ENCODE data around the gene TSPAN9. TPM values are rescaled to one million over a fixed set of nuclear protein-coding genes. Genes with fewer than 3 reads are reported as not detected.

The TSPAN9 gene
- total and polyA plus RNA-seq, 2 of the 4 experiments (the other 2 are of a cell fraction), result 17.7 to 39.1 TPM

GRCh38 chr12:3284405-3284804 lies 207.2 kb downstream of the TSPAN9 start:
- dilution Hi-C loops (cut with HindIII; ENCODE audit: low sequenced_read_pairs, unreplicated experiment) (no loop called here), intact Hi-C loops (cut with micrococcal nuclease) (no loop called here), in situ Hi-C loops (cut with MboI; ENCODE audit: low sequenced_read_pairs) (no loop called here)
- Histone ChIP-seq H3K14ac (replicated peaks; ENCODE audit: low read depth, low read length) (no peak overlapping the region), H4K5ac (ENCODE audit: low read depth, low read length) (no peak overlapping the region), H2BK15ac (ENCODE audit: low read depth, low read length) (no peak overlapping the region), H3K56ac (ENCODE audit: extremely low read depth, insufficient read depth, low read length) (no peak overlapping the region), H3K4me3 (ENCODE audit: insufficient read depth, low read depth, low read length) (no peak overlapping the region), H3K36me3 (ENCODE audit: control insufficient read depth, insufficient read depth, low read length) (peaks cover 8% of the 10 kb centered on the region; the same call in 1 of the 2 replicates), H3K4ac (ENCODE audit: low read depth, low read length) (no peak overlapping the region), H3K9ac (ENCODE audit: low read depth, low read length) (no peak overlapping the region), H3K9me3 (ENCODE audit: control insufficient read depth, insufficient read depth, low read length) (no peaks in the 10 kb centered on the region), H4K20me1 (ENCODE audit: insufficient read depth, low read length) (no peaks in the 10 kb centered on the region), H3K9me1 (ENCODE audit: insufficient read depth, low read length) (peaks cover 3% of the 10 kb centered on the region; the same call in 1 of the 2 replicates), H2BK120ac (ENCODE audit: low read depth, low read length) (no peak overlapping the region), H4K91ac (ENCODE audit: insufficient read depth, low read depth, low read length) (no peak overlapping the region), H2BK20ac (ENCODE audit: low read depth, low read length) (no peak overlapping the region), H3K79me1 (ENCODE audit: low read depth in 1 of 2, low read length in 2 of 2) (no peaks in the 10 kb centered on the region), H3K23ac (ENCODE audit: low read depth, low read length) (no peak overlapping the region), H4K8ac (ENCODE audit: low read depth in 2 of 2, low read length in 2 of 2) (no peak overlapping the region), H3K27ac (ENCODE audit: insufficient read depth, low read length) (no peak overlapping the region), H2AK9ac (replicated peaks; ENCODE audit: low read depth, low read length, poor library complexity) (peak overlapping the region; percentile 24), H3K4me2 (ENCODE audit: low read depth, low read length) (no peak overlapping the region), H2AFZ (replicated peaks; ENCODE audit: low read length, poor library complexity) (no peak overlapping the region), H3K18ac (ENCODE audit: low read depth, low read length) (no peak overlapping the region), H3K27me3 (ENCODE audit: control insufficient read depth, insufficient read depth, low read length) (no peaks in the 10 kb centered on the region; the same call in 1 of the 2 replicates), H3K4me1 (ENCODE audit: control insufficient read depth, insufficient read depth, low read length) (no peaks in the 10 kb centered on the region), H2AK5ac (ENCODE audit: low read depth, low read length) (no peak overlapping the region), H2BK5ac (ENCODE audit: low read depth, low read length, poor library complexity, severe bottlenecking) (no peak overlapping the region)
- DNase-seq, result no peak
- no peak for ATAC-seq (ENCODE audit: low read depth)
- 77% methylated on average over 16 of the region's 18 CpGs; no CpG with 5 or more reads in 1 of the 2 experiments for WGBS, 2 experiments (ENCODE audit: extremely low coverage in 2 of 2, insufficient read length in 1 of 2)
- no TSS peak for BruUV-seq (replicated peaks)
- ChIA-PET CTCF (no interaction called here), POLR2A (ENCODE audit: unreplicated experiment) (no interaction called here)
- TF ChIP-seq CEBPB (IDR thresholded peaks at IDR 0.05; ENCODE audit: low read depth, low read length) (no peak), BHLHE40 (IDR thresholded peaks at IDR 0.05; ENCODE audit: low read depth, low read length) (no peak), MXI1 (IDR thresholded peaks at IDR 0.05; ENCODE audit: borderline replicate concordance, low read depth, low read length) (no peak), MAFK (IDR thresholded peaks at IDR 0.05; ENCODE audit: low read depth, low read length) (no peak), ELK1 (IDR thresholded peaks at IDR 0.05; ENCODE audit: borderline replicate concordance, low read depth, low read length) (no peak), SMC3 (IDR thresholded peaks at IDR 0.05; ENCODE audit: low read depth, low read length) (no peak), CHD1 (IDR thresholded peaks at IDR 0.05; ENCODE audit: low read depth, low read length) (no peak), FOS (IDR thresholded peaks at IDR 0.05; ENCODE audit: low read depth, low read length) (no peak), RCOR1 (IDR thresholded peaks at IDR 0.05; ENCODE audit: insufficient replicate concordance, low read length) (no peak), RFX5 (IDR thresholded peaks at IDR 0.05; ENCODE audit: low read depth, low read length) (no peak), POLR2A (IDR thresholded peaks at IDR 0.05; ENCODE audit: low read depth, low read length) (no peak), MAZ (IDR thresholded peaks at IDR 0.05; ENCODE audit: borderline replicate concordance, low read depth, low read length) (no peak), USF2 (IDR thresholded peaks at IDR 0.05; ENCODE audit: low read depth, low read length) (no peak), RAD21 (IDR thresholded peaks at IDR 0.05; ENCODE audit: low read length) (no peak), CTCF (conservative IDR thresholded peaks at IDR 0.05; ENCODE audit: low read depth, low read length) (no peak), NFE2L2 (IDR thresholded peaks at IDR 0.05; ENCODE audit: low read depth, low read length) (no peak)
